Posterior vena cava (tissue), 2 donors: ENCODE measurements around the gene NEK7. TPM values are rescaled to one million over a fixed set of nuclear protein-coding genes. Genes with fewer than 3 reads are reported as not detected.
A peak's percentile ranks its signal among the peaks of the same experiment; 100 is the strongest.
"Not testable (repeated sequence)": the region's sequence is repeated elsewhere in the genome, so short reads cannot be mapped to it uniquely, and the experiment has no call there.

ENCODE experiments used
- DNase-seq: peaks from one replicate; pipeline ENCODE4 v3.0.0-alpha.2; 2020; ENCODE audit warnings: low spot score
- intact Hi-C, 2 donors: fragments of 100-400 bp; cut with DNase I; formaldehyde crosslinking; loops; one replicate each; pipeline versions ENCODE4 v1.14.1 to v1.14.2; 2022 to 2023
- long read RNA-seq, 2 donors: library from polyadenylated mRNA; unstranded; transcript quantifications; one replicate each; pipeline ENCODE4 v2.0.0, GENCODE V29; 2020 to 2021
- total RNA-seq, 2 donors: library from RNA; stranded (reverse); fragmentation: NEBNext Ultra II Directional; extraction: Animal tissue kit (Norgen Biotek cat#: 25700); gene quantifications; one replicate each; pipeline ENCODE4 v1.2.1, GENCODE V29; 2021
- donor health status: DM: yes; HTN: yes; CAD: no.
- donor health status: DM: yes; HTN: yes; CAD: no.

NEK7 gene
- total RNA-seq = 100 to 1,000 TPM; 117 to 165 TPM
- long read RNA-seq, donor 1, full-length matches to known transcripts = 32 of 49 reads
- long read RNA-seq, donor 1, partial matches to known transcripts = 2 of 49 reads
- long read RNA-seq, donor 1, other reads (novel, unspliced or antisense) = 15 of 49 reads
- long read RNA-seq, donor 2, partial matches to known transcripts = 0 of 6 reads
- long read RNA-seq, donor 2, other reads (novel, unspliced or antisense) = 6 of 6 reads

DNA sequence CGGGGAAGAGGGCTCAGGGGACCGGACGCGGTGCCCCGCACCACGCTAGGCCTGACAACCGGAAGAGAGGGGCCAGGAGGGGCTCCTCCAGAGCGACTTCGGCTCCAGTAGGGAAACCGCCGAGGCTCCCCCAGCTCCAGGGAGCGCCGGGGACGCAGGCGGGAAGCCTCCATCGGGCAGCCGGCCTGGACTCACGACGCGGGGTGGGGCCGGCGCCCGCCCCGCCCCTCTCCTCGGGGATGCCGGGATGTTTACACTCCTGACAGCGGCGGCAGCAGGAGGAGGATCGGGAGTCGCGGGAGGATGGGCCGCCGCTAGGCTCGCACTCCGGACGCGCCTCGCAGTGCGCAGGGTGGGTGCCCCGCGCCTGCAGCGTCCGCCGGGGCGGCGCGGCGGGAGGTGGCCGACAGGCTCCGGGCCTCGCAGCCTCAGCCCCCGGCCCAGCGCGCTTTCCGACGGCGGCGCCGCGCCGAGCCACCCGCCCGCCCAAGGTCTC, at the start of gene NEK7:
Gene NEK7 (plus strand): TSS at position 254 of the 496 bp plus-strand sequence. CDS start 75,583 bp downstream, outside the sequence.
- peak; percentile 95 for DNase-seq
- intact Hi-C loops = no loop called here

DNA sequence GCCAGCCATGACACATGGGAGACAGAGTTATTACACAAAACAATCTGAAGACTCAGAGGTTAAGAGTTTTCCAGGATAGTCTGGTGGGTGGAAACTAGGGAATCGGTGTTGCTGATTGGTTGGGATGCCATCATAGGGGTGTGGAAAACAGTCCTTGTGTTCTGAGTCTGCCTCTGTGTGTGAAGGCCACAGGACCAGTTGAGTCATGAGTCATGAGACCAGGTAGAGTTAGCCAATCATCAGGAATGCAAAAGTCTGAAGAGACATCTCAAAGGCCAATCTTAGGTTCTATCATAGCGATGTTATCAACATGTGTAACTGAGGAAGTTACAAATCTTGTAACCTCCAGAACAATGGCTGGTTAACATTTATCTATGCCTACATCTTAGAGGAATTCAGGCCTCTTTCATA, 49.7 kb upstream of the NEK7 start:
- intact Hi-C loops = no loop called here
- DNase-seq = no peak

DNA sequence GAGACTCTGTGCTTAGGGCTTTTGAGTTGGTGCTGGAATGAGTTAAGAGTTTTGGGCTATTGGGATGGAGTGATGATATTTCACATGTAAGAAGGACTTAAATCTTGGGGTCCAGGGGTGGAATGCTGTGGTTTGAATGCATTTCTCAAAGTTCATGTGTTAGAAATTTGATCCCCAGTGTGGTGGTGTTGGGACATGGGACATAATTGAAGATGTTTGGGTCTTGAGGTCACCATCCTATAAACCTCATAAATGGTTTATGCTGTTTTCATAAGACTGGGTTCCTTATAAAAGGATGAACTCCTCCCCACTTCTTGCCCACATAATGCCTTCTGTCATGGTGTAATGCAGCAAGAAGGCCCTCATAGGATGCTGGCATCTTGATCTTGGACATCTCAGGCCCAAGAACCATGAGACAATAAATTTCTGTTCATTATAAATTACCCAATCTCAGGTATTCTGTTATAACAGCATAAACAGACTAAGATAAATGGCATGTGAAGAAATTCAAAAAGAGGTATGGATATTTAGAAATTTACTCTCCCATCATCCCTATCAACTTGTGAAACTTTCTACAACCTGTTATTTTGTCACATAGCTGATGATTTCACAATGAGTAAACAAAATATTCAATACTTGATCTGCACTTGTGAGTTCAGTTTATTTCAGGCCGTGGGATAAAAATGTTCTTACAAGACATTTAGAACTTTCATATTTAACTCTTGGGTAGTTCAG, 48.0 kb upstream of the NEK7 start:
- no peak for DNase-seq
- intact Hi-C loops = no loop called here

DNA sequence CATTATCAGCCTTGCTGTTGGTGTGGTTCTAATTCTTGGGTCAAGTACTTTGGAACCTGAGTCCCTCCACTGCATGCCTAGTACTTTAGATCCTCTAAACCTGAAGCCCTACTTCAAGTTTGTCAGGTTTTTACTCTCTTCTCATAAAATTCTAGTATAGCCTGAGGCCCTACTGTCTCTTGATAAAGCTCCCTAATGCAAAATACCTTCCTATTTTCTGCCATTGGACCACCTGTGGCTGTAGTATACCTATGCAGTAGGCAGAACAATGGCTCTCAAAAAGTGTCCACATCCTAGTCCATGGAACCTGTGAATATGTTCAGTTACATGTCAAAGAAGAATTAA, 47.5 kb upstream of the NEK7 start:
- no peak for DNase-seq
- intact Hi-C loops = no loop called here

DNA sequence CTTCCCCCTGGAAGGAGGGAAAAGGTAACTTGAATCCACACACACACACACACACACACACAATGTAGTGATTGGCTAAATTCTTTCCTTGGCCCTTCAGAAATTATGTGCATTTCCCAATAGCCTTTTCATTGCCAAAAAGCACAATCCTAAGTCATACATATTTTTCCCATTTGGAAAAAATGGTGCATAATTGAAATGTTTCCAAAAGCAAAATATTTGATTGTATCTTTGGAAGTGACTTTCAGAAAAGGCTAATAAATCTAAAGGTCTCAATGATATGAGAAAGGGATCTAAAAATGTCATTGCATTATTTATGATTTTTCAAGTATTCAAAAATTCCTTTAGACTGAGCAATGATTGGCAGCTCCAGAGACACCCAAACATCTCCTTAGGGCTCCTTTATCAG, 43.5 kb upstream of the NEK7 start:
- DNase-seq = no peak
- intact Hi-C loops = no loop called here

DNA sequence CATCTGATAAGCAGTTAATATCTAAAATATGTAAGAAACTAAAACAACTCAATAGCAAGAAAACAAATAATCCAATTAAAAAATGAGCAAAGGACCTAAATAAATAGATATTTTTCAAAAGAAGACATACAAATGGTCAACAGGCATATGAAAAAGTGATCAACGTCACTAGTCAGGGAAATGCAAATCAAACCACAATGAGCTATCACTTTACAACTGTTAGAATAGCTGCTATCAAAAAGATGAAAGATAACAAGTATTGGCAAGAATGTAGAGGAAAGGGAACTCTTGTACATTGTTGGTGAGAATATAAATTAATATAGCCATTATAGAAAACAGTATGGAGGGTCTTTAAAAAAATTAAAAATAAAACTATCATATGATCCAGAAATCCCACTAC, 40.7 kb upstream of the NEK7 start:
- intact Hi-C loops = no loop called here
- no peak for DNase-seq

DNA sequence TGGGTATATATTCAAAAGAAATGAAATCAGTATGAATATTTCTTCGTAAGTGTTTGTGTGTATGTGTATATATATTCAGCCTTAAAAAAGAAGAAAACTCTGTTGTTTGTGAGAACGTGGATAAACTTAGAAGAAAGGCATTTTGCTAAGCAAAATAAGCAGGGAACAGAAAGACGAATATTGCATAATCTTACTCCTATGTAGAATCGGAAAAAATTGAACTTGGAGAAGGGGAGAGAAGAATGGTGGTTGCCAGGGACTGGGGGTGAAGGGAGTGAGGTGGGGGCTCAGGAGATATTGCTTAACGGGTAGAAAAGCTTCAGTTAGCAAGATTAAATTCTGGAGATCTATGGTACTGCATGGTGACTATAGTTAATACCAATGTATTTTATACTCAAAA, 40.3 kb upstream of the NEK7 start:
- intact Hi-C loops = no loop called here
- no peak for DNase-seq

DNA sequence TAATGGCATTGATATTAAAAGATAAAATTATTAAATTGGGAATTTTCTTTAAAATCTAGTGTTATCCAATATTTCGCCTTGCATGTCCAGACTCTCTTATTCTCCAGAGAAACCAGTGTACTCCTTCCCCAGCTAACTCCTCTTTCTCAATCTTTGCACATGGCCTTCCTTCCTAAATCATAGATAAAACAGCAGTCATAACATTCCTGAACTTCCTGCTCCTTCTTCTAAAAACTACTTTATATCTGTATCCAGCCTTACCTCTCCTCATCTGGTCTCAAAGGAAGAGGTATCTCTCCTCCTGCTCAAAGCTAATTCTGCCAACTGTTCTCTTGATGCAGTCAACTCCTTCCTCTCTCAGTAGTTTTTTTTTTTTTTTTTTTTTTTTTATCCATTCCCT, 39.5 kb upstream of the NEK7 start:
- intact Hi-C loops = no loop called here
- no peak for DNase-seq

DNA sequence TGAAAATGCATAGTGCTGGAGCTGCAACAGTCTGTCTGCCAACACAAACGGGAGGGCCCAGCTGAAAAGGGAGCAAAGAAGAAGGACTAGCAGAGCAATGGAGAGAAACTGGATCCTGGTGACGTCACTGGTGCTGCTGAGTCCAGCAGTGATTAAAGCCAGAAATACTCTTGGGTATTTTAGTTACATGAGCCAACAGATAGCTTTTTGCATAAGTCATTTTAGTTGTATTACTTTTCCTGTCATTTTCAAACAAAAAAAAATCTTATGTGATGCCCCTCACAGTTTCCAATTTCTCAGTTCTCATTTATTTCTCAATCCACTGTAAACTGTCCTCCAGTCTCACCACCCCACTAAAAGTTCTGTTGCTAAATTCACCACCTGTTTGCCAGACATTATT, 38.7 kb upstream of the NEK7 start:
- intact Hi-C loops = no loop called here
- peak; percentile 87 for DNase-seq

DNA sequence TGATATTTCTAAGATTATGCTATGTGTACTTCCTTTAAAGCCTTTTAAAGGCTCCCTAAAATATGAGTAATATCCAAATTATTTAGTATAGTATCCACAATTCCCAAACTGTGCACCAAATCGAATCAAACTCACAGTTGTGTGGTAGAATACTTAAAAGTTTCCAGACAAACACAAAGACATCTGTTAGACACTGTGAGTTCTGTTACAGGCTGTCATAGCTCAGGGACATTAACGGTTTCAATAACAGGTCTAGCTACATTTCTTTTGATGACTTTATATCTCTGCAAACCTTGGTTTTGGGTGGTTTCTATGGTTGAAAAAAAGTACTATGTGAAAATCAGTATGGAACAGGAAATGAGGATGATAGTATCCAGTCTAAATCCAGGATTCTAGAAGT, 36.9 kb upstream of the NEK7 start:
- intact Hi-C loops = no loop called here
- no peak for DNase-seq

DNA sequence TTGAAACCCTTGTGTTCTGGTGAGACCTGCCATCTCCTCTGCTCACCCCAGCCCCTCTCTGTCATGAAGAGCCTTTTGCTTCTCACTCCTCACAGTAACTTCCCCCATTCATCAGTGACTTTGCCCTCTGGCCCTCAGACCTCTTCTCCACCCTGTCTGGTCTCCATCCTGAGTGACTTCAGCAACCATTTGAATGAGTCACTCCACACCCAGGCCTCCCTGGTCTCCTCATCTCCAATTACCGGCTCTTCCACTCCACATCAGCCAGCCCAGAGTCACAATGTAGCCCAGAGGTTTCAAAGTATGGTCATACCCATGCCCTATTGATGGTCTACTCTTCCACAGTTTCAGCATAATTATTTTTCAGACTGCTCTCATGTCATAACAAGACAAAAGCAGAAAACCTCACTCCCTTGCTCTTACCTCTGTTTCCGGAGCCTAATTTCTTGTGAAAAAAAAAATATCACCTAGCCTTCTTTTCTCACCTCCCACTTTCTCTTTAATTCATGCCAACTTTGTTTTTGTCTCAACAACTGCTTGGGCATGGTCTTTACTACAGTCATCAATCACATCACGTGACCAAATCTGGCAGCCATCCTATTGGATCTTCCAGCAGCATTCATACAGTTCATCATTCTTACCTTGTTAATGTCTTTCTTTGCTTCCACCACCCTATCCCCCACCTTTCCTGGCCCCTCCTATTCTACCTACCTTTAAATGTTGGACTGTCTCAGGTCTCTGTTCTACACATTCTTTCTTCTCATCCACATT, 35.6 kb upstream of the NEK7 start:
- DNase-seq = peak; percentile 79
- intact Hi-C loops = no loop called here

DNA sequence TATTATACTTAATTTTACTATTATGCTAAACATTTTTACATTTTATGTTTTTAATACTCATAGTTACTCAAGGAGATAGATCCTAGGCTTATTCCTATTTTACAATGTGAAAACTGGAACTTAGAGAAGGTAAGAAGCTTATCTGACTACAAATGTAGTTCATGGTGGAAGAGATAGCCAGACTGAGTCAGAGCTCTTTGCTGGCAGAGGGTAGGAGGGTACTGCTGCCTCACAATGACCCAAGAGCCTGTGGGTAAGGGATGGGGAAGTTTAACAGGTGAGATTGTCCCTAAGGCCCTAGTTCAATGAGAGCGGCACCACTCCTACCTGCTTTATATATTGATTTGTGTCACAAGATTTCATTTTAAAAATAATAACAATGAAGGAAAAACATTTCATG, 34.1 kb upstream of the NEK7 start:
- no peak for DNase-seq
- intact Hi-C loops = no loop called here

DNA sequence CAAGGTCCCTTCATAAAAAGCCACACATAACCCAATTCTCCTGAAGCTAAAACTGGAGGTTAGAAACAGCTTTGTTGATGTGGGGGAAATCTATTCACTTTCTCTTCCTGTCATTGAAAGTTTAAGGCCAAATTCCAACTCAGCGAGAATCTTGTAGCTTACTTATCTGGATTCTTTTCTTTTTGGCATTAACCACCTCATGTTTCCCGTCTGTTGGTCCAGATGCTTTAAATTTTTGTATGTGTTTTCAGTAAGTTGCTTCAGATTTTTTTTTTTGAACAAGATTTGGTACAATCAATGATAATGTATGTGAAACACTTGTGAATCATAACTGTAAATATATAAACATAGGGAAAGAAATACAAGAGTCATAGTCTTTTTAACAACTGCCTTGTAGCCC, 33.7 kb upstream of the NEK7 start:
- intact Hi-C loops = no loop called here
- DNase-seq = no peak

DNA sequence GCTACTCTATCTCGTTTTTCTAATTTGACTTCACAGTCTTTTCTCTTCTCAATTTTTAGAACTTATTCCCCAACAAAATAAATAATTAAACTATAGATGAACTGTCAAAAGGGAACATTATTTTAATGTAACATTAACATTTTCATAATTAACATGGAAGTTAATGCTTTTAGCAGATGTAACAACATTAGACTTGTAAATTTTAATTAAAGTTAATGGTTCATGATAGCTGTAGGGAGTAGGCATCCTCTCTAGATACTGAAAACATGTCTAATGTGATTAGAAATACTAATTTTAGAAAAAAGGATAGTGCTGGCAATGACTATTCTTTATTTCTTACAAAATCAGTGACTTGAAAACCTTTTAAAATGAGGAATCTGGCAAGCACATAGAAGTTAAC, 32.1 kb upstream of the NEK7 start:
- intact Hi-C loops = no loop called here
- no peak for DNase-seq

DNA sequence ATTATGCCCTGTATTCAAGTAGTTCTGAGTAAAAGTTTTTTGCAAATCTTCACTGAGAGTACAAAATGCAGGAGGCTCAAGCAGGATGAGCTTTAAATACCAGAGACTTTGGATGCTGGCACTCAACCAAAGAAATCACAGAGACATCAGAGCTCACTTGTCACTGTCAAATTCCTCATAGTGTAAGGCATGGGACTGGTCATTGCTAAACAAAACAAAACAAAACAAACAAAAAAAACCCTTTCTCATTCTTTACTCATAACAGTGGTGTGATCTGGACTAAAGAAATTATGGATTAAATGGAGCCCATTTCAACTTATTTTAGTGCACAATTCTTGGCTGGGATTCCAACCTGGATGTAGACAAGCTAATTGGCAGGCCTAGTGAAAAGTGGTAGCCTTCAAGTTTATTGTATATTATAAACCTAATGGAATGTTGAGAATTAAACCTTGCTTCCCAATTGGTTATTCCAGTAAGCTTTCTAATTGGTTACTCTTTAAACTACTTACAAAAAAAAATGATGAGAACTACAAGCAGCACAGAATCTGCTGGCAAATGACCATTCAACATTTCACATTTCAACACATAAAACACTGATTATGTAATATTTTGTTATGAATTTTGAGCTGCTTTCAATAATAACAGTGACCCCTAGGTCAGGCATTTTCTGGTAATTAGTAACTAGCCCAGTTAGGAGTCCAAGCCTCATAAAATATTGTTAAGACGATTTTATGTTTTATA, 30.6 kb upstream of the NEK7 start:
- DNase-seq = no peak
- intact Hi-C loops = no loop called here

DNA sequence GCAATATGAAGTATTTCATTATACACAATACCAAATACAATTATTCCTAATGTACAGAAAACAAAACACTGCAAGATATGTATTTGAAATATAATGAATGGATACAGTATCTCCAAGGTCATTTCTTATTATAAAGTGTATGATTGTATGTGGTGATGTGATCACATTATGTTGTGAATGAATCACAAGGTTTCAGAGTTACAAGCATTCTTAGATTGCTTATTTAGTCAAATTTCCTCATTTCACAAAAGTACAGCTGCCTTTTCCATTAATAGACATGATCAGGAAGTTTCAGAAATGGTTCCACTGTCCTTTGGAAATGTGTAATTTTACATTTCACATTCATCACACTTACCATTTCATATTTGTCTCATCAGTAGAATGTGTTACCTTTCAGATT, 28.3 kb upstream of the NEK7 start:
- no peak for DNase-seq
- intact Hi-C loops = no loop called here

DNA sequence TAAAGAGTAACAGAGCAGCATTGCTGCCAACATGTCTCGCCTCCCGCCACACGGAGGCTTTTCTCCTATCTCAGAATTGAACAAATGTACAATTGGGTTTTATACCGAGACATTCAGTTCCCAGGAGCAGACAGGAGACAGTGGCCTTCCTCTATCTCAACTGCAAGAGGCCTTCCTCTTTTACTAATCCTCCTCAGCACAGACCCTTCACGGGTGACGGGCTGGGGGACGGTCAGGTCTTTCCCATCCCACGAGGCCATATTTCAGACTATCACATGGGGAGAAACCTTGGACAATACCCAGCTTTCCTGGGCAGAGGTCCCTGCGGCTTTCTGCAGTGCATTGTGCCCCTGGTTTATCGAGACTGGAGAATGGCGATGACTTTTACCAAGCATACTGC, 26.7 kb upstream of the NEK7 start:
- peak; percentile 58 for DNase-seq
- intact Hi-C loops = not testable (repeated sequence)

DNA sequence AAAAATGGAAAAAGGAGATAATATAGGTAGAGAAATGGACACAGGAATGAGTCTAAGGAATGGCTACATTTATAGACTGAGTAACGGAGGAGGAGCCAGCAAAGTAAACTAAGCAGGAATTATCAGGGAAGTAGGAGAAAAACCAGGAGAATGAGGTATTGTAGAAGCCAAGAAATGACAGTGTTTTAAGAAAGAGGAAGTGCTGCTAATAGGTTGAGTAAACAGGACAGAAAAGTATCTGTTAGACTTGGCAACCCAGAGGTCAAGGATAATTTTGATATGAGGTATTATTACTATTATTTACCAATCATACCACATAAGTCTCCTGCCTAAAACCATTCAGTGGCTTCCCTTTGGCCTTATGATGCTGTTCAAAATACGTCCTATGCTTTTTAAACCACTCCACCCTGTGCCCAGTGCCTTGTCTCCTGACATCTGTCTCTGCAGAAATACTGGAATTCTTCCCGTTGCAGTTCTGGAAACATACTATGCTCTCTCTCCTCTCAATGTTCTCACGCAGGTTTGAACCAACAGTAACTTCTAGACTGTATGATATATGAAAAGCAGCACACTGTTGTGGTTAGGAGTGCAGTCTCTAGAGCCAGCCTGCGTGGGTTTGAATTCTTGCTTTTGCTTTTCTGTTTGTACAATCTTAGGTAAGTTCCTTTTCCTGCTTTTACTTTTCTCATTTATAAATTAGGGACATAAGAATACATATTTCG, 24.6 kb upstream of the NEK7 start:
- intact Hi-C loops = no loop called here
- no peak for DNase-seq

DNA sequence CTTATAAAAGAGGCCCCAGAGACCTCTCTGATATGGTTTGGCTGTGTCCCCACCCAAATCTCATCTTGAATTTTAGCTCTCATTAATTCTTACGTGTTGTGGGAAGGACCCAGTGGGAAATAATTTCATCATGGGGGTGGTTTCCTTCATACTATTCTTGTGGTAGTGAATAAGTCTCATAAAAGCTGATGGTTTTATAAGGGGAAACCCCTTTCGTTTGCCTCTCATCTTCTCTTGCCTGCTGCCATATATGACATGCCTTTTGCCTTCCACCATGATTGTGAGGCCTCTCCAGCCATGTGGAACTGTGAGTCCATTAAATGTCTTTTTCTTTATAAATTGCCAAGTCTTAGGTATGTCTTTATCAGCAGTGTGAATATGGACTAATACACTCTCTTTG, 22.5 kb upstream of the NEK7 start:
- no peak for DNase-seq
- intact Hi-C loops = no loop called here
